ENCODE results near the gene NOP16.

NOP16 gene

DNA sequence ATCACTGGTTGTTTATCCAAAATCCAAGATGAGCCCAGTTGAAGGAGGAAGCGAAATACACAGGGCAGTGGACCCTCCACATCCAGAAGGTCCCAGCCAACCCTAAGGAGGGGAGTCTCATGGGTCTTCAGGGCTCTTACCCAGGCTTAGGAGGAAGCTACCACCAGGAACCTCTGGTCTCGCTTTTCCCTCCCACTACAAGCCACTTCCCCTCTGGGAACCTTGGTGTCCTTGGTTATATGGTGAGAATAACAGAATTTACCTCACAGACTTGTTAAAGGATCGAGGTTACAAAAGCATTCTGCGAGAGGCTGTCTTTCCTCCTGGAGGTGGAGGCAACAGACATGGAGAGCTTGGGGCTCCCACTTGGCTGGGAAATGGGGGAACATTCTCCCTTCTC, 3.6 kb upstream of the NOP16 start:
- no peak for DNase-seq (ENCODE audit: low read depth)
- TF ChIP-seq, protein P1, sequence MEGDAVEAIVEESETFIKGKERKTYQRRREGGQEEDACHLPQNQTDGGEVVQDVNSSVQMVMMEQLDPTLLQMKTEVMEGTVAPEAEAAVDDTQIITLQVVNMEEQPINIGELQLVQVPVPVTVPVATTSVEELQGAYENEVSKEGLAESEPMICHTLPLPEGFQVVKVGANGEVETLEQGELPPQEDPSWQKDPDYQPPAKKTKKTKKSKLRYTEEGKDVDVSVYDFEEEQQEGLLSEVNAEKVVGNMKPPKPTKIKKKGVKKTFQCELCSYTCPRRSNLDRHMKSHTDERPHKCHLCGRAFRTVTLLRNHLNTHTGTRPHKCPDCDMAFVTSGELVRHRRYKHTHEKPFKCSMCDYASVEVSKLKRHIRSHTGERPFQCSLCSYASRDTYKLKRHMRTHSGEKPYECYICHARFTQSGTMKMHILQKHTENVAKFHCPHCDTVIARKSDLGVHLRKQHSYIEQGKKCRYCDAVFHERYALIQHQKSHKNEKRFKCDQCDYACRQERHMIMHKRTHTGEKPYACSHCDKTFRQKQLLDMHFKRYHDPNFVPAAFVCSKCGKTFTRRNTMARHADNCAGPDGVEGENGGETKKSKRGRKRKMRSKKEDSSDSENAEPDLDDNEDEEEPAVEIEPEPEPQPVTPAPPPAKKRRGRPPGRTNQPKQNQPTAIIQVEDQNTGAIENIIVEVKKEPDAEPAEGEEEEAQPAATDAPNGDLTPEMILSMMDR (conservative IDR thresholded peaks at IDR 0.05; ENCODE audit: low read length), result no peak
- H3K4me3 ChIP-seq (ENCODE audit: low read length), result no peak overlapping the region

- H3K4me3 ChIP-seq (ENCODE audit: low read length), result no peak overlapping the region
- no peak for DNase-seq (ENCODE audit: low read depth)
- TF ChIP-seq, protein P1 (conservative IDR thresholded peaks at IDR 0.05; ENCODE audit: low read length), result no peak
Observed at GRCh38 chr5:176391479-176391878, 3.1 kb upstream of the NOP16 start.

GRCh38 chr5:176389135-176390123, 1.0 kb upstream of the NOP16 start:
- H3K4me3 ChIP-seq (ENCODE audit: low read length), result peak overlapping the region; percentile 97
- DNase-seq (ENCODE audit: low read depth), result no peak
- TF ChIP-seq, protein P1 (conservative IDR thresholded peaks at IDR 0.05; ENCODE audit: low read length), result no peak

DNA sequence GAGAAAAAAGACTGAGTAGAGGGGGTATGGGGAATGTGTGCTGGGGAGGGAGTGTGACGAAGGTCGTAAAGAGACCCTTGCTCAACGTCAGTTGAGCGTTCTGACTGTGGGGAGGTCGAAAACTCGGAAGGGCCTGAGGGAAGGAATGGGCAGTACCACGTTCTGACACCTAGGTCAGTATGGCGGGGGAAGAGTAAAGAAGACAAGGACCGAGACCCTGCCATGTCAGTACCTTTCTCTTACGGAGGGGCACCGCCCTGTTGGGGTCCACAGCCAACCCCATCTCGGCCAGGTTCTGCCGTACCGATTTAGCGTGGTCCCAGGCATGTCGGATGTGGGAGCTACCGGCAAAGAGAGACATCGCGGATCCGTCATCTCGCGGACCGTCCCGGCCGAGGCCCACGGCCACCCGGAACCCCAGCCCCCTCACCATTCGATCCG, 375 bp downstream of the NOP16 start:
- TF ChIP-seq, protein P1 (conservative IDR thresholded peaks at IDR 0.05; ENCODE audit: low read length), result no peak
- H3K4me3 ChIP-seq (ENCODE audit: low read length), result peak overlapping the region; percentile 97
- DNase-seq (ENCODE audit: low read depth), result no peak

- DNase-seq (ENCODE audit: low read depth), result peak; percentile 16
- TF ChIP-seq, protein P1 (conservative IDR thresholded peaks at IDR 0.05; ENCODE audit: low read length), result no peak
- peak overlapping the region; percentile 97 for H3K4me3 ChIP-seq (ENCODE audit: low read length)
Observed at GRCh38 chr5:176387384-176387925, 943 bp downstream of the NOP16 start.

- TF ChIP-seq, protein P1 (conservative IDR thresholded peaks at IDR 0.05; ENCODE audit: low read length), result no peak
- DNase-seq (ENCODE audit: low read depth), result no peak
- H3K4me3 ChIP-seq (ENCODE audit: low read length), result no peak overlapping the region
Observed at GRCh38 chr5:176386491-176386890, 1.9 kb downstream of the NOP16 start.
